Measurements from ENCODE around the gene ZNF385B.

ZNF385B gene

DNA sequence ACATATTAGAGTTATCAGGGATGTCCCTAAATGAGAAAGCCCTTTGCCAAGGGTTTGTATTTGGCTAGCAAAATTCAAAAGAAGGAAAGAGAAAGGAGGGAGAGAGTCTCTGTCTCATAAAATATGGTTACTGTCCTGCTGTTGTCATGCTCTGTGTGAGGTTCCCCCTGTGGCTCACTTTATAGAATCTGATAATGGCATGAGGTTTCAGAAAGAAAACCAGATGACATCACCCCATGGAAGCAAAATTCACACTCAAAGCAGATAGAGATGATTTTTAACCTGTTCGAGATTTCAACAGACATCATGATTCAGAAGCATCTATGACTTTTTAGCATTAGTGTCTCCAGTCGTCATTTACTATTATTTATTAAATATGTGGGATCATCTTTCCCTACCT, 431.8 kb downstream of the ZNF385B start:
- Histone ChIP-seq H3K9ac (ENCODE audit: low read length) (no peak overlapping the region), H3K9me3 (ENCODE audit: low read length) (no peaks in the 10 kb centered on the region), H3K79me2 (ENCODE audit: insufficient read depth, low read length) (no peaks in the 10 kb centered on the region), H3F3A (ENCODE audit: insufficient read depth, low read length) (no peaks in the 10 kb centered on the region), H3K27me3 (ENCODE audit: insufficient read depth, low read length) (no peaks in the 10 kb centered on the region), H3K27ac (ENCODE audit: low read depth, low read length, poor library complexity, severe bottlenecking) (no peak overlapping the region), H3K36me3 (ENCODE audit: insufficient read depth, low read length) (no peaks in the 10 kb centered on the region), H3K4me3 (ENCODE audit: low read depth, low read length, poor library complexity, severe bottlenecking) (no peak overlapping the region), H3K4me2 (ENCODE audit: low read length) (no peak overlapping the region), H3K4me1 (ENCODE audit: insufficient read depth, low read length, severe bottlenecking) (no peaks in the 10 kb centered on the region), H2AFZ (ENCODE audit: low read length) (no peak overlapping the region), H3K9me2 (ENCODE audit: low read depth, low read length) (no peaks in the 10 kb centered on the region), H4K20me1 (ENCODE audit: insufficient read depth, low read length) (no peaks in the 10 kb centered on the region)
- no peak for TF ChIP-seq EZH2 (IDR thresholded peaks at IDR 0.05; ENCODE audit: borderline replicate concordance, low read length)
- TF ChIP-seq, protein P1, sequence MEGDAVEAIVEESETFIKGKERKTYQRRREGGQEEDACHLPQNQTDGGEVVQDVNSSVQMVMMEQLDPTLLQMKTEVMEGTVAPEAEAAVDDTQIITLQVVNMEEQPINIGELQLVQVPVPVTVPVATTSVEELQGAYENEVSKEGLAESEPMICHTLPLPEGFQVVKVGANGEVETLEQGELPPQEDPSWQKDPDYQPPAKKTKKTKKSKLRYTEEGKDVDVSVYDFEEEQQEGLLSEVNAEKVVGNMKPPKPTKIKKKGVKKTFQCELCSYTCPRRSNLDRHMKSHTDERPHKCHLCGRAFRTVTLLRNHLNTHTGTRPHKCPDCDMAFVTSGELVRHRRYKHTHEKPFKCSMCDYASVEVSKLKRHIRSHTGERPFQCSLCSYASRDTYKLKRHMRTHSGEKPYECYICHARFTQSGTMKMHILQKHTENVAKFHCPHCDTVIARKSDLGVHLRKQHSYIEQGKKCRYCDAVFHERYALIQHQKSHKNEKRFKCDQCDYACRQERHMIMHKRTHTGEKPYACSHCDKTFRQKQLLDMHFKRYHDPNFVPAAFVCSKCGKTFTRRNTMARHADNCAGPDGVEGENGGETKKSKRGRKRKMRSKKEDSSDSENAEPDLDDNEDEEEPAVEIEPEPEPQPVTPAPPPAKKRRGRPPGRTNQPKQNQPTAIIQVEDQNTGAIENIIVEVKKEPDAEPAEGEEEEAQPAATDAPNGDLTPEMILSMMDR (IDR thresholded peaks at IDR 0.05; ENCODE audit: low read length): no peak

DNA sequence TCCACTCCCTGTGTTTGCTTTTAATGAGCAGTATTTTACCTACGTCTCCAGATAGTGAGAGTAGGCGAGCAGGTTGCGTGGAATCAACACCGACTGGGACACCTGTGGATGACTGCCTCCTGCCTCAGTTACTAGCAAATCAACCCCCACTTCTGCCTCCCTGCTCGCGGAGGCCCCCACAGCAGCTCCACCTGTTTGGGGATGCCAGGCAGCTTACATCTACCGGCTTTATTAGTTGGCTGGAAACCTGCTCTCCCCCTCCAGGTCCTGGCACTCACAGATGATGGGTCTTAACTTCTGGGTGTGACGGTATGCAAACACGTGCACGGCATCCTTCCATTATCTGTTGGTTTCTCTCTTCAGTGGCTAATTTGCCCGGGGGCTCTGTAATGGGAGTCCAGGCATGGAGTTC, 432.3 kb downstream of the ZNF385B start:
- Histone ChIP-seq H3K4me2 (ENCODE audit: low read length) (no peak overlapping the region), H3K9ac (ENCODE audit: low read length) (no peak overlapping the region), H3K79me2 (ENCODE audit: insufficient read depth, low read length) (no peaks in the 10 kb centered on the region), H2AFZ (ENCODE audit: low read length) (no peak overlapping the region), H3K9me3 (ENCODE audit: low read length) (no peaks in the 10 kb centered on the region), H3K27ac (ENCODE audit: low read depth, low read length, poor library complexity, severe bottlenecking) (no peak overlapping the region), H4K20me1 (ENCODE audit: insufficient read depth, low read length) (no peaks in the 10 kb centered on the region), H3K36me3 (ENCODE audit: insufficient read depth, low read length) (no peaks in the 10 kb centered on the region), H3F3A (ENCODE audit: insufficient read depth, low read length) (no peaks in the 10 kb centered on the region), H3K27me3 (ENCODE audit: insufficient read depth, low read length) (no peaks in the 10 kb centered on the region), H3K4me3 (ENCODE audit: low read depth, low read length, poor library complexity, severe bottlenecking) (no peak overlapping the region), H3K9me2 (ENCODE audit: low read depth, low read length) (no peaks in the 10 kb centered on the region), H3K4me1 (ENCODE audit: insufficient read depth, low read length, severe bottlenecking) (no peaks in the 10 kb centered on the region)
- TF ChIP-seq, protein P1 (IDR thresholded peaks at IDR 0.05; ENCODE audit: low read length): no peak
- no peak for TF ChIP-seq EZH2 (IDR thresholded peaks at IDR 0.05; ENCODE audit: borderline replicate concordance, low read length)

DNA sequence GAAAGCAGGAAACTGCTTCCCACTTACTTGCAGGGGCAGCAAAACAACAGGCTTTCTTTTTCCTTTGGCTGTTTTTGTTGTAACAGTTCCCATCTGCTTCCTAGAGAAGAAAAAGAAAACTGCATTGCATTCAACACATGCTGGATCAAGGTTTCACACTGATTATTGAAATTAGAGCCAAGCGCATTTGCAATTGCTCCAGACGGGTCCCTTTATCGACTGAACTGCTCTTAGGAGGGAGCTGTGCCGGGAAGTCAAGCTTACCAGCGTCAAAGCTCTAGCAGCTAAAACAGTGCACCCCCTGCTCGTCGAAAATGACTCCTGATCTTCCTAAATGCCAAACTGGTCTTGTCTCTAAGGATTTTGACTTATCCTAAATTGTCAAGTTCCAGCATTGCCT, 432.8 kb downstream of the ZNF385B start:
- Histone ChIP-seq H3K27me3 (ENCODE audit: insufficient read depth, low read length) (no peaks in the 10 kb centered on the region), H3K36me3 (ENCODE audit: insufficient read depth, low read length) (no peaks in the 10 kb centered on the region), H3K27ac (ENCODE audit: low read depth, low read length, poor library complexity, severe bottlenecking) (no peak overlapping the region), H3K9ac (ENCODE audit: low read length) (no peak overlapping the region), H3K4me2 (ENCODE audit: low read length) (no peak overlapping the region), H2AFZ (ENCODE audit: low read length) (no peak overlapping the region), H3K4me3 (ENCODE audit: low read depth, low read length, poor library complexity, severe bottlenecking) (no peak overlapping the region), H3K4me1 (ENCODE audit: insufficient read depth, low read length, severe bottlenecking) (no peaks in the 10 kb centered on the region), H3K79me2 (ENCODE audit: insufficient read depth, low read length) (no peaks in the 10 kb centered on the region), H3K9me3 (ENCODE audit: low read length) (no peaks in the 10 kb centered on the region), H3K9me2 (ENCODE audit: low read depth, low read length) (no peaks in the 10 kb centered on the region), H3F3A (ENCODE audit: insufficient read depth, low read length) (no peaks in the 10 kb centered on the region), H4K20me1 (ENCODE audit: insufficient read depth, low read length) (no peaks in the 10 kb centered on the region)
- TF ChIP-seq, protein P1 (IDR thresholded peaks at IDR 0.05; ENCODE audit: low read length): no peak
- no peak for TF ChIP-seq EZH2 (IDR thresholded peaks at IDR 0.05; ENCODE audit: borderline replicate concordance, low read length)

Data from OCI-LY1 (cell line).